ENCODE data around the gene MESP2.

GRCh38 chr15:89750560-89751542, 25.3 kb upstream of the MESP2 start, which contains the start of gene MESP1:
- TF ChIP-seq EP300 (IDR thresholded peaks at IDR 0.05) (no peak), CTCF (IDR thresholded peaks at IDR 0.05) (peak; percentile 62 to 82), POLR2A (IDR thresholded peaks at IDR 0.05) (no peak)
